Endodermal cell (in vitro differentiated cells): Measurements from ENCODE around the gene SLC5A2. TPM values are rescaled to one million over a fixed set of nuclear protein-coding genes. Genes with fewer than 3 reads are reported as not detected.

Experiments used
- DNase-seq: peaks from one replicate; pipeline ENCODE4 v3.0.0-alpha.2; 2017
- H3K27ac ChIP-seq: 2 replicates; pipeline ENCODE4 v1.5.1; 2013; ENCODE audit warnings: mild to moderate bottlenecking, low read depth, low read length, moderate library complexity
- H3K27me3 ChIP-seq: 2 replicates; pipeline ENCODE4 v1.6.1; 2013; ENCODE audit warnings: mild to moderate bottlenecking, low read length, moderate library complexity; ENCODE audit not compliant: insufficient read depth, control insufficient read depth, poor library complexity, severe bottlenecking
- H3K36me3 ChIP-seq: 2 replicates; pipeline ENCODE4 v1.7.0; 2013; ENCODE audit warnings: mild to moderate bottlenecking, low read length, moderate library complexity; ENCODE audit not compliant: control insufficient read depth, insufficient read depth
- H3K4me1 ChIP-seq: one replicate; pipeline ENCODE4 v1.7.0; 2013; ENCODE audit warnings: low read length; ENCODE audit not compliant: control insufficient read depth, insufficient read depth
- H3K4me3 ChIP-seq: 2 replicates; pipeline ENCODE4 v1.5.1; 2013; ENCODE audit warnings: mild to moderate bottlenecking, low read length, moderate library complexity
- H3K9ac ChIP-seq: 2 replicates; pipeline ENCODE4 v1.6.1; 2013; ENCODE audit warnings: mild to moderate bottlenecking, low read length, moderate library complexity; ENCODE audit not compliant: poor library complexity, severe bottlenecking; ENCODE audit errors: extremely low read depth
- H3K9me3 ChIP-seq: 2 replicates; pipeline ENCODE4 v1.6.1; 2013; ENCODE audit warnings: mild to moderate bottlenecking, low read length, moderate library complexity; ENCODE audit not compliant: control insufficient read depth
- H3K27ac Mint-ChIP-seq: 2 replicates; pipeline ENCODE4 v1.8.0; 2020; ENCODE audit warnings: mixed read lengths
- H3K27me3 Mint-ChIP-seq: 2 replicates; pipeline ENCODE4 v1.8.0; 2021; ENCODE audit warnings: mild to moderate bottlenecking, mixed read lengths; ENCODE audit not compliant: insufficient read depth
- H3K36me3 Mint-ChIP-seq: 2 replicates; pipeline ENCODE4 v1.8.0; 2020; ENCODE audit warnings: low read depth, mixed read lengths
- H3K4me1 Mint-ChIP-seq: 2 replicates; pipeline ENCODE4 v1.8.0; 2020; ENCODE audit warnings: mixed read lengths
- H3K4me3 Mint-ChIP-seq: 2 replicates; pipeline ENCODE4 v1.8.0; 2020; ENCODE audit warnings: mild to moderate bottlenecking, moderate library complexity, mixed read lengths
- H3K9me3 Mint-ChIP-seq: 2 replicates; pipeline ENCODE4 v1.8.0; 2020; ENCODE audit warnings: mild to moderate bottlenecking, mixed read lengths
- CTCF ChIP-seq: fragments of 200-600 bp; sonication (generic); conservative IDR thresholded peaks from 2 replicates; pipeline ENCODE4 v1.5.0; 2021; ENCODE audit warnings: antibody characterized with exemption, mild to moderate bottlenecking
- WGBS, 2 experiments: methylation state at CpG; one replicate each; pipeline versions ENCODE4 v1.1.5 to v1.1.7; 2013; ENCODE audit warnings: missing lambda C conversion rate in 2 of 2, mixed read lengths in 1 of 2; ENCODE audit not compliant: insufficient coverage in 1 of 2, insufficient read length in 1 of 2; 5-methylcytosine and 5-hydroxymethylcytosine counted together
- total RNA-seq, 2 donors: library from RNA; stranded (reverse); fragmentation: NEBNext Ultra II Directional in 1 of 2; extraction: Animal tissue kit (Norgen Biotek cat#: 25700) in 1 of 2; gene quantifications; 2 replicates in 1 of 2; 3 replicates in 1 of 2; pipeline ENCODE4 v1.2.1, GENCODE V29; 2021

Gene SLC5A2
- total RNA-seq, 2 donors from 2014 or later: 0.22 to 0.24 TPM

- H3K27ac Mint-ChIP-seq: no peak overlapping the region
- no peaks in the 10 kb centered on the region for H3K4me1 ChIP-seq
- H3K27me3 Mint-ChIP-seq: peaks cover 41% of the 10 kb centered on the region
- no peaks in the 10 kb centered on the region for H3K9me3 Mint-ChIP-seq
- H3K36me3 ChIP-seq: no peaks in the 10 kb centered on the region
- peaks cover 42% of the 10 kb centered on the region for H3K27me3 ChIP-seq
- peak; percentile 71 for DNase-seq
- no peaks in the 10 kb centered on the region for H3K36me3 Mint-ChIP-seq
- H3K4me1 Mint-ChIP-seq: peaks cover 13% of the 10 kb centered on the region
- no peak overlapping the region for H3K9ac ChIP-seq
- no peak for TF ChIP-seq CTCF
- peak overlapping the region; percentile 73 for H3K4me3 ChIP-seq
- no peak overlapping the region for H3K27ac ChIP-seq
- H3K9me3 ChIP-seq: no peaks in the 10 kb centered on the region
- WGBS, 2 experiments: 6 to 16% methylated on average over 6 to 52 of the region's 52 CpGs
- H3K4me3 Mint-ChIP-seq: peak overlapping the region; percentile 56
Observed at GRCh38 chr16:31529108-31529936, 46.4 kb downstream of the SLC5A2 start.

GRCh38 chr16:31529937-31530312 is 47.0 kb downstream of the SLC5A2 start:
- H3K36me3 Mint-ChIP-seq: no peaks in the 10 kb centered on the region
- H3K36me3 ChIP-seq: no peaks in the 10 kb centered on the region
- H3K27ac ChIP-seq: no peak overlapping the region
- WGBS, 2 experiments: 57 to 64% methylated on average over 9 to 17 of the region's 17 CpGs
- H3K9me3 ChIP-seq: no peaks in the 10 kb centered on the region
- DNase-seq: no peak
- H3K9ac ChIP-seq: no peak overlapping the region
- TF ChIP-seq CTCF: no peak
- peak overlapping the region; percentile 64 for H3K4me3 ChIP-seq
- H3K4me3 Mint-ChIP-seq: peak overlapping the region; percentile 56
- peaks cover 13% of the 10 kb centered on the region for H3K4me1 Mint-ChIP-seq
- no peak overlapping the region for H3K27ac Mint-ChIP-seq
- H3K9me3 Mint-ChIP-seq: no peaks in the 10 kb centered on the region
- H3K27me3 Mint-ChIP-seq: peaks cover 37% of the 10 kb centered on the region
- peaks cover 42% of the 10 kb centered on the region for H3K27me3 ChIP-seq
- no peaks in the 10 kb centered on the region for H3K4me1 ChIP-seq

- Histone ChIP-seq H3K27me3 (peaks cover 42% of the 10 kb centered on the region), H3K9ac (no peak overlapping the region), H3K27ac (no peak overlapping the region), H3K4me1 (no peaks in the 10 kb centered on the region), H3K36me3 (no peaks in the 10 kb centered on the region), H3K4me3 (no peak overlapping the region), H3K9me3 (no peaks in the 10 kb centered on the region)
- no peaks in the 10 kb centered on the region for H3K9me3 Mint-ChIP-seq
- no peak for TF ChIP-seq CTCF
- no peaks in the 10 kb centered on the region for H3K36me3 Mint-ChIP-seq
- DNase-seq: no peak
- H3K4me3 Mint-ChIP-seq: peak overlapping the region; percentile 56
- 72 to 87% methylated on average over 3 to 4 of the region's 5 CpGs for WGBS, 2 experiments
- peaks cover 38% of the 10 kb centered on the region for H3K27me3 Mint-ChIP-seq
- H3K4me1 Mint-ChIP-seq: peaks cover 13% of the 10 kb centered on the region
- H3K27ac Mint-ChIP-seq: no peak overlapping the region
Observed at GRCh38 chr16:31530405-31530804, 47.5 kb downstream of the SLC5A2 start.
